HepG2 (cell line): Measurements from ENCODE around the gene CPVL.

Source experiments
- EHMT2 ChIP-seq: fragments of 200-600 bp; sonication (generic); IDR thresholded peaks from 2 replicates; pipeline ENCODE4 v1.7.0; 2017; ENCODE audit warnings: antibody characterized with exemption, low read depth, low read length, borderline replicate concordance
- KLF15 ChIP-seq: sonication (generic); formaldehyde crosslinking; IDR thresholded peaks from 2 replicates; pipeline ENCODE4 v1.8.1; 2023; ENCODE audit warnings: borderline replicate concordance, mild to moderate bottlenecking, inconsistent platforms, missing genetic modification reagents, mixed read lengths
- PAX8 ChIP-seq: sonication (generic); formaldehyde crosslinking; IDR thresholded peaks from 2 replicates; pipeline ENCODE4 v1.8.0; 2022; ENCODE audit warnings: mild to moderate bottlenecking, missing genetic modification reagents, borderline replicate concordance
- PHB2 ChIP-seq: fragments of 450-650 bp; IDR thresholded peaks from 2 replicates; pipeline ENCODE4 v1.6.1; 2018; ENCODE audit not compliant: partially characterized antibody
- RFX3 ChIP-seq: IDR thresholded peaks from 2 replicates; pipeline ENCODE4 v1.6.1; 2016; ENCODE audit warnings: missing biosample characterization, missing genetic modification reagents
- SALL1 ChIP-seq: sonication (generic); formaldehyde crosslinking; IDR thresholded peaks from 2 replicates; pipeline ENCODE4 v1.8.0; 2022; ENCODE audit warnings: mild to moderate bottlenecking, missing genetic modification reagents
- SIN3A ChIP-seq: IDR thresholded peaks from 2 replicates; pipeline ENCODE4 v1.6.1; 2011; ENCODE audit warnings: low read depth, mild to moderate bottlenecking, control low read depth, low read length, borderline replicate concordance

DNA sequence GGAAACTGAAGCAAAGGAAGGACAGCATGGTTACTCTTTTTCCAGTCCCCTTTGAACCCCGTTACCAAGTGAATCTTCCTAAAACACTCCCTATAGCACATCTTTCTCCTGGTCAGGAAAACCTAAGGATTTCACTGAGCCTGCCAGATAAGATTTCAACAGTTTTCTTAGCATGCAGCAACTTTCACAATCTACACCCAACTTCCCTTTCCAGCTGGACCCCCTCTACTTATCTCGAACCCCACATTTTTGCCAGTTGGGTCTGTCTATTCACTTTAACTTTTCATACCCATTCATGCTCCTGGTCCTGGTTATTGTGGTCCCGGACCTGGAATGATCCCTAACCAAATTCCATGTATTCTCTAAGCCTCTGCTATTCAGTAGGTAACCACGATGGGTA lies 14.9 kb upstream of the CPVL start:
- TF ChIP-seq PAX8 (CRISPR knock-in tag) (no peak), SIN3A (no peak), RFX3 (CRISPR knock-in tag) (no peak), EHMT2 (no peak), PHB2 (no peak), SALL1 (no peak), KLF15 (CRISPR knock-in tag) (no peak)
